HepG2 (cell line): ENCODE measurements around the gene WNT7B.

Experiments used
- CTCF ChIP-seq: sonication (generic); formaldehyde crosslinking; IDR thresholded peaks from 2 replicates; pipeline ENCODE4 v1.5.0; 2020; ENCODE audit warnings: mild to moderate bottlenecking, missing genetic modification reagents, moderate library complexity
- FOXJ3 ChIP-seq: sonication (generic); formaldehyde crosslinking; IDR thresholded peaks from 2 replicates; pipeline ENCODE4 v1.4.0; 2020; ENCODE audit warnings: missing genetic modification reagents, mild to moderate bottlenecking, borderline replicate concordance
- IRF9 ChIP-seq: sonication (generic); formaldehyde crosslinking; IDR thresholded peaks from 2 replicates; pipeline ENCODE4 v1.8.0; 2022; ENCODE audit warnings: missing genetic modification reagents, mild to moderate bottlenecking, borderline replicate concordance
- PHF21A ChIP-seq: sonication (generic); formaldehyde crosslinking; IDR thresholded peaks from 2 replicates; pipeline ENCODE4 v1.5.0; 2020; ENCODE audit warnings: mild to moderate bottlenecking, missing genetic modification reagents
- ZNF24 ChIP-seq: fragments of 450-650 bp; IDR thresholded peaks from 2 replicates; pipeline ENCODE4 v1.6.1; 2017; ENCODE audit warnings: antibody characterized with exemption, mild to moderate bottlenecking
- TF ChIP-seq, protein P1 (sequence below): IDR thresholded peaks from 2 replicates; pipeline ENCODE4 v1.4.0; 2020; ENCODE audit warnings: mild to moderate bottlenecking, missing genetic modification reagents

- no peak for TF ChIP-seq CTCF (CRISPR knock-in tag)
- no peak for TF ChIP-seq ZNF24
- TF ChIP-seq PHF21A (CRISPR knock-in tag): no peak
- TF ChIP-seq FOXJ3 (CRISPR knock-in tag): no peak
- TF ChIP-seq, protein P1, sequence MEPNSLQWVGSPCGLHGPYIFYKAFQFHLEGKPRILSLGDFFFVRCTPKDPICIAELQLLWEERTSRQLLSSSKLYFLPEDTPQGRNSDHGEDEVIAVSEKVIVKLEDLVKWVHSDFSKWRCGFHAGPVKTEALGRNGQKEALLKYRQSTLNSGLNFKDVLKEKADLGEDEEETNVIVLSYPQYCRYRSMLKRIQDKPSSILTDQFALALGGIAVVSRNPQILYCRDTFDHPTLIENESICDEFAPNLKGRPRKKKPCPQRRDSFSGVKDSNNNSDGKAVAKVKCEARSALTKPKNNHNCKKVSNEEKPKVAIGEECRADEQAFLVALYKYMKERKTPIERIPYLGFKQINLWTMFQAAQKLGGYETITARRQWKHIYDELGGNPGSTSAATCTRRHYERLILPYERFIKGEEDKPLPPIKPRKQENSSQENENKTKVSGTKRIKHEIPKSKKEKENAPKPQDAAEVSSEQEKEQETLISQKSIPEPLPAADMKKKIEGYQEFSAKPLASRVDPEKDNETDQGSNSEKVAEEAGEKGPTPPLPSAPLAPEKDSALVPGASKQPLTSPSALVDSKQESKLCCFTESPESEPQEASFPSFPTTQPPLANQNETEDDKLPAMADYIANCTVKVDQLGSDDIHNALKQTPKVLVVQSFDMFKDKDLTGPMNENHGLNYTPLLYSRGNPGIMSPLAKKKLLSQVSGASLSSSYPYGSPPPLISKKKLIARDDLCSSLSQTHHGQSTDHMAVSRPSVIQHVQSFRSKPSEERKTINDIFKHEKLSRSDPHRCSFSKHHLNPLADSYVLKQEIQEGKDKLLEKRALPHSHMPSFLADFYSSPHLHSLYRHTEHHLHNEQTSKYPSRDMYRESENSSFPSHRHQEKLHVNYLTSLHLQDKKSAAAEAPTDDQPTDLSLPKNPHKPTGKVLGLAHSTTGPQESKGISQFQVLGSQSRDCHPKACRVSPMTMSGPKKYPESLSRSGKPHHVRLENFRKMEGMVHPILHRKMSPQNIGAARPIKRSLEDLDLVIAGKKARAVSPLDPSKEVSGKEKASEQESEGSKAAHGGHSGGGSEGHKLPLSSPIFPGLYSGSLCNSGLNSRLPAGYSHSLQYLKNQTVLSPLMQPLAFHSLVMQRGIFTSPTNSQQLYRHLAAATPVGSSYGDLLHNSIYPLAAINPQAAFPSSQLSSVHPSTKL (CRISPR knock-in tag): no peak
- no peak for TF ChIP-seq IRF9 (CRISPR knock-in tag)
These were observed 41.9 kb upstream of the WNT7B start for GRCh38 chr22:46018859-46019258.
